Measurements from ENCODE around the gene ILDR2. TPM values are rescaled to one million over a fixed set of nuclear protein-coding genes. Genes with fewer than 3 reads are reported as not detected.

Gene ILDR2
- polyA plus RNA-seq, 1 donor (not counting 4 experiments of a cell fraction or from before 2014, with no cell fraction given): not detected

- H2AFZ ChIP-seq (ENCODE audit: control insufficient read depth, low read length): no peak overlapping the region
- H3K36me3 ChIP-seq (ENCODE audit: control insufficient read depth in 2 of 2, extremely low read depth in 1 of 2, insufficient read depth in 2 of 2, low read length in 2 of 2): no peaks in the 10 kb centered on the region
- no peak overlapping the region for H3K4me3 ChIP-seq (ENCODE audit: control insufficient read depth in 2 of 3, extremely low read depth in 1 of 3, insufficient read depth in 2 of 3, low read depth in 1 of 3, low read length in 3 of 3)
- H3K27me3 ChIP-seq (ENCODE audit: control insufficient read depth, extremely low read depth, insufficient read depth, low read length): peaks cover 10% of the 10 kb centered on the region
- no peaks in the 10 kb centered on the region for H3K9me3 ChIP-seq (ENCODE audit: control insufficient read depth, low read depth, low read length)
- H3K79me2 ChIP-seq (ENCODE audit: control insufficient read depth, insufficient read depth, low read length): no peaks in the 10 kb centered on the region
- peaks cover 2% of the 10 kb centered on the region for H3K4me1 ChIP-seq (ENCODE audit: control insufficient read depth, extremely low read depth, insufficient read depth, low read length)
- no peak overlapping the region for H3K4me2 ChIP-seq (ENCODE audit: control insufficient read depth, extremely low read depth, insufficient read depth, low read depth, low read length)
- H3K27ac ChIP-seq (ENCODE audit: control insufficient read depth, insufficient read depth, low read length): no peak overlapping the region
- H3K9ac ChIP-seq (ENCODE audit: control insufficient read depth, extremely low read depth, insufficient read depth, low read length): no peak overlapping the region
- FAIRE-seq: no peak
- TF ChIP-seq CTCF (optimal IDR thresholded peaks at IDR 0.05 in 1 of 3, IDR thresholded peaks at IDR 0.05 in 1 of 3, conservative IDR thresholded peaks at IDR 0.05 in 1 of 3; ENCODE audit: extremely low read depth in 1 of 3, insufficient read depth in 2 of 3, low read length in 3 of 3): no peak
- no peak for TF ChIP-seq EZH2 (IDR thresholded peaks at IDR 0.05; ENCODE audit: low read length)
- DNase-seq (ENCODE audit: low read depth, low spot score): no peak
- no peaks in the 10 kb centered on the region for H4K20me1 ChIP-seq (ENCODE audit: control insufficient read depth, extremely low read depth, insufficient read depth, low read length)
- no peaks in the 10 kb centered on the region for H3K9me1 ChIP-seq (ENCODE audit: control insufficient read depth, extremely low read depth, insufficient read depth, low read length)
- dilution Hi-C loops (cut with MboI; ENCODE audit: extremely low pct_ligation_motif_present, low sequenced_read_pairs): no loop called here
Measured at GRCh38 chr1:166914111-166914510, 61.2 kb downstream of the ILDR2 start.

GRCh38 chr1:166911624-166912023 is 63.7 kb downstream of the ILDR2 start:
- H4K20me1 ChIP-seq (ENCODE audit: control insufficient read depth, extremely low read depth, insufficient read depth, low read length): no peaks in the 10 kb centered on the region
- dilution Hi-C loops (cut with MboI; ENCODE audit: extremely low pct_ligation_motif_present, low sequenced_read_pairs): no loop called here

More at GRCh38 chr1:166911624-166912023, 63.7 kb downstream of the ILDR2 start:
- FAIRE-seq: no peak
- Histone ChIP-seq H3K9me3 (ENCODE audit: control insufficient read depth, low read depth, low read length) (no peaks in the 10 kb centered on the region), H3K36me3 (ENCODE audit: control insufficient read depth in 2 of 2, extremely low read depth in 1 of 2, insufficient read depth in 2 of 2, low read length in 2 of 2) (no peaks in the 10 kb centered on the region), H3K9me1 (ENCODE audit: control insufficient read depth, extremely low read depth, insufficient read depth, low read length) (no peaks in the 10 kb centered on the region), H3K79me2 (ENCODE audit: control insufficient read depth, insufficient read depth, low read length) (no peaks in the 10 kb centered on the region), H2AFZ (ENCODE audit: control insufficient read depth, low read length) (no peak overlapping the region), H3K4me3 (ENCODE audit: control insufficient read depth in 2 of 3, extremely low read depth in 1 of 3, insufficient read depth in 2 of 3, low read depth in 1 of 3, low read length in 3 of 3) (no peak overlapping the region), H3K4me2 (ENCODE audit: control insufficient read depth, extremely low read depth, insufficient read depth, low read depth, low read length) (no peak overlapping the region), H3K27ac (ENCODE audit: control insufficient read depth, insufficient read depth, low read length) (no peak overlapping the region), H3K4me1 (ENCODE audit: control insufficient read depth, extremely low read depth, insufficient read depth, low read length) (peaks cover 2% of the 10 kb centered on the region), H3K9ac (ENCODE audit: control insufficient read depth, extremely low read depth, insufficient read depth, low read length) (no peak overlapping the region), H3K27me3 (ENCODE audit: control insufficient read depth, extremely low read depth, insufficient read depth, low read length) (no peaks in the 10 kb centered on the region)
- no peak for DNase-seq (ENCODE audit: low read depth, low spot score)
- TF ChIP-seq CTCF (optimal IDR thresholded peaks at IDR 0.05 in 1 of 3, IDR thresholded peaks at IDR 0.05 in 1 of 3, conservative IDR thresholded peaks at IDR 0.05 in 1 of 3; ENCODE audit: extremely low read depth in 1 of 3, insufficient read depth in 2 of 3, low read length in 3 of 3): no peak
- TF ChIP-seq EZH2 (IDR thresholded peaks at IDR 0.05; ENCODE audit: low read length): no peak
